Measurements from ENCODE around the gene FOXN1. TPM values are rescaled to one million over a fixed set of nuclear protein-coding genes. Genes with fewer than 3 reads are reported as not detected.

FOXN1 gene
- total and polyA plus RNA-seq, 8 donors, result 0.43 to 9.3 (median 2.4) TPM; not detected in 5

GRCh38 chr17:28497931-28498330 is 8.2 kb upstream of the FOXN1 start:
- peaks cover 0 to 32% (median 0%) of the 10 kb centered on the region in 3 donors for H3K27me3 ChIP-seq
- no peak for TF ChIP-seq CTCF (IDR thresholded peaks at IDR 0.05)
- TF ChIP-seq EP300 (IDR thresholded peaks at IDR 0.05), result no peak
- TF ChIP-seq POLR2AphosphoS5 (IDR thresholded peaks at IDR 0.05), result no peak
- TF ChIP-seq POLR2A (IDR thresholded peaks at IDR 0.05), result no peak
- H3K4me1 ChIP-seq, result peaks cover 0 to 21% (median 10%) of the 10 kb centered on the region in 4 donors
- H3K4me3 ChIP-seq, result no peak overlapping the region
- H3K36me3 ChIP-seq, result no peaks in the 10 kb centered on the region
- 25 to 41% (median 32%) methylated on average over 9 of the region's 9 CpGs for WGBS, 5 donors
- H3K9me3 ChIP-seq, result no peaks in the 10 kb centered on the region
- intact Hi-C loops (cut with DNase I; ENCODE audit: low total_unique reads), result loop anchor here (5.0 kb wide), 1 partner anchor 39 kb away; no protein-coding TSS in a partner anchor
- DNase-seq, result peak; percentile 77 to 81
- H3K27ac ChIP-seq, result no peak overlapping the region

DNA sequence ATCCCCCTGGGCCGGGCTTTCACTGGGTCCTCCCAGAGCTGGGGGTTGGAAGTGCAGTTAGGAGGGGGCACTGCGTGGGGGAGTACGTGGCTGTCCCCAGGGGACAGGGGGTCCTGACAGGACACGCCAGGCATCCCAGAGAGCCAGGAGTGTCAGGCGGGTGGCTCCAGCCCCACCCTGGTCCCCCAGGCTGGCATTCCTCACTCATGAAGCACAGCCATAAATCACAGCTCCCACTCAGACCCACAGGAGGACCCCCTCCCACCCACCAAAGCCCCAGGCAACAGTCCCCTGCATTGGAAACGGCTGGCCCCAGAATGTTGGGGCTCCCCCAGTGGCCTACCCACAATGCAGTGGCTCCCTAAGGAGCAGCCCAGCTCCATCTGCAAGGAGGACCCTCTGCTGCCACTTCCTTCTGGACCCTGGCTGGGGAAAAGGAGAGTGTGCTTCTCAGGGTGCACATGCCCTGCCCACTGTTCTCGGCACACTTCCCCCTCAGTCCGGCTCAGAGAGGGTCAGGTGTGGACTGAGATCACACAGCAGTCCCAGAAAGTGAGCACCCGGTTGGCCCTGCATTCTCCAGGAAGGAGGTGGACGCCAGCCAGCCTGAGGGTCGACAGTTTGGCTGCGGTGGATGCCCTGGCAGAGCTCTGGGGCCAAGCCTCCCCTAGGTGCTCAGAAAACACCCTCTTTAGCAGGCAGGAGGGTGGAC is 7.3 kb upstream of the FOXN1 start:
- intact Hi-C loops (cut with DNase I; ENCODE audit: low total_unique reads), result loop anchor here (5.0 kb wide), 1 partner anchor 38 kb away; no protein-coding TSS in a partner anchor

DNA sequence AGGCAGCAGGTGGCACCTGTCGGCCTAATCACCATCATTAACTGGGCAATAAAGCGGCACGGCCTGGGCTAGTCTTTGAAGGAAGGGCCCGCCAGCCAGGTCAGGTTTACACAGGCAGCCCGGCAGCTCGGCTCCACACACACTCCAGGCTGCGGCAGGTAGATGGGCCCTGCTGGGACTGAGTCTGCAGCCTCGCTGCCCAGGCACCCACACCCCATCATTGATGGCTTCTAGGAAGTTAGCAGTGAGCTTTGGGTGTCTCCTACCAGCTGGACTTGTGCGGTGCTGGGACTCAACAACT is 6.8 kb upstream of the FOXN1 start:
- 33 to 59% (median 50%) methylated on average over 4 to 9 of the region's 9 CpGs for WGBS, 5 donors
- Histone ChIP-seq H3K27ac (no peak overlapping the region), H3K4me3 (no peak overlapping the region), H3K4me1 (peaks cover 0 to 22% (median 10%) of the 10 kb centered on the region in 4 donors), H3K36me3 (no peaks in the 10 kb centered on the region), H3K27me3 (peaks cover 0 to 21% (median 0%) of the 10 kb centered on the region in 3 donors), H3K9me3 (no peaks in the 10 kb centered on the region)
- DNase-seq, result peak in 1 of 2 donors; percentile 69
- TF ChIP-seq EP300 (IDR thresholded peaks at IDR 0.05), result no peak
- peak in 1 of 7 experiments; percentile 13 for TF ChIP-seq CTCF (IDR thresholded peaks at IDR 0.05)
- TF ChIP-seq POLR2A (IDR thresholded peaks at IDR 0.05), result no peak
- intact Hi-C loops (cut with DNase I; ENCODE audit: low total_unique reads), result loop anchor here (5.0 kb wide), 1 partner anchor 38 kb away; no protein-coding TSS in a partner anchor

More for the DNA sequence above, 7.3 kb upstream of the FOXN1 start:
- no peak overlapping the region for H3K27ac ChIP-seq
- H3K9me3 ChIP-seq, result no peaks in the 10 kb centered on the region
- peaks cover 0 to 26% (median 0%) of the 10 kb centered on the region in 3 donors for H3K27me3 ChIP-seq
- TF ChIP-seq CTCF (IDR thresholded peaks at IDR 0.05) (no peak), POLR2AphosphoS5 (IDR thresholded peaks at IDR 0.05) (no peak), POLR2A (IDR thresholded peaks at IDR 0.05) (no peak), EP300 (IDR thresholded peaks at IDR 0.05) (no peak)
- no peak for DNase-seq
- peaks cover 0 to 21% (median 10%) of the 10 kb centered on the region in 4 donors for H3K4me1 ChIP-seq
- WGBS, 5 donors, result 36 to 68% (median 58%) methylated on average over 7 to 12 of the region's 12 CpGs
- no peaks in the 10 kb centered on the region for H3K36me3 ChIP-seq
- no peak overlapping the region for H3K4me3 ChIP-seq

- Histone ChIP-seq H3K36me3 (no peaks in the 10 kb centered on the region), H3K4me3 (no peak overlapping the region), H3K27me3 (peaks cover 0 to 18% (median 0%) of the 10 kb centered on the region in 3 donors), H3K27ac (no peak overlapping the region), H3K9me3 (no peaks in the 10 kb centered on the region), H3K4me1 (peaks cover 0 to 27% (median 10%) of the 10 kb centered on the region in 4 donors)
- DNase-seq, result no peak
- TF ChIP-seq EP300 (IDR thresholded peaks at IDR 0.05) (no peak), CTCF (IDR thresholded peaks at IDR 0.05) (no peak), POLR2A (IDR thresholded peaks at IDR 0.05) (no peak)
- 59 to 71% (median 68%) methylated on average over 9 of the region's 9 CpGs for WGBS, 5 donors
- intact Hi-C loops (cut with DNase I; ENCODE audit: low total_unique reads), result loop anchor here (5.0 kb wide), 1 partner anchor 37 kb away; no protein-coding TSS in a partner anchor
These were observed 6.3 kb upstream of the FOXN1 start for GRCh38 chr17:28499684-28500357.

Measured in stomach (tissue), 9 donors.